GM12874 (cell line): ENCODE results near the gene UGT8.

Source experiments
- CTCF ChIP-seq: IDR thresholded peaks from 2 replicates; pipeline ENCODE4 v1.5.1; 2011; ENCODE audit warnings: low read depth, mild to moderate bottlenecking, control low read depth, low read length, moderate library complexity; ENCODE audit not compliant: insufficient read depth

Gene UGT8

GRCh38 chr4:114694770-114695169 lies 96.2 kb downstream of the UGT8 start:
- peak; percentile 24; the same call in 1 of the 2 replicates for TF ChIP-seq CTCF

GRCh38 chr4:114698231-114698630 lies 99.6 kb downstream of the UGT8 start:
- TF ChIP-seq CTCF: no peak

GRCh38 chr4:114701491-114701890 lies 102.9 kb downstream of the UGT8 start:
- no peak for TF ChIP-seq CTCF

- TF ChIP-seq CTCF: no peak
These were observed 118.8 kb downstream of the UGT8 start for GRCh38 chr4:114717432-114717831.

- no peak for TF ChIP-seq CTCF
These were observed 126.5 kb downstream of the UGT8 start for GRCh38 chr4:114725066-114725465.

- TF ChIP-seq CTCF: no peak
These were observed 128.9 kb downstream of the UGT8 start for GRCh38 chr4:114727461-114727860.
